Measurements from ENCODE around the gene SESN3. TPM values are rescaled to one million over a fixed set of nuclear protein-coding genes. Genes with fewer than 3 reads are reported as not detected.

Gene SESN3
- total RNA-seq, 1 donor from 2014 or later = 79.7 TPM

GRCh38 chr11:95247883-95248282, 16.9 kb upstream of the SESN3 start:
- Mint-ChIP-seq H3K27ac (no peak overlapping the region), H3K4me3 (ENCODE audit: low read depth) (no peak overlapping the region), H3K27me3 (no peaks in the 10 kb centered on the region), H3K36me3 (ENCODE audit: insufficient read depth) (no peaks in the 10 kb centered on the region), H3K4me1 (ENCODE audit: low read depth) (peaks cover 22% of the 10 kb centered on the region), H3K9me3 (ENCODE audit: low read depth) (no peaks in the 10 kb centered on the region)
- no peak for TF ChIP-seq CTCF (IDR thresholded peaks at IDR 0.05; ENCODE audit: unreplicated experiment)
- no peak for DNase-seq (ENCODE audit: low spot score, unreplicated experiment)

DNA sequence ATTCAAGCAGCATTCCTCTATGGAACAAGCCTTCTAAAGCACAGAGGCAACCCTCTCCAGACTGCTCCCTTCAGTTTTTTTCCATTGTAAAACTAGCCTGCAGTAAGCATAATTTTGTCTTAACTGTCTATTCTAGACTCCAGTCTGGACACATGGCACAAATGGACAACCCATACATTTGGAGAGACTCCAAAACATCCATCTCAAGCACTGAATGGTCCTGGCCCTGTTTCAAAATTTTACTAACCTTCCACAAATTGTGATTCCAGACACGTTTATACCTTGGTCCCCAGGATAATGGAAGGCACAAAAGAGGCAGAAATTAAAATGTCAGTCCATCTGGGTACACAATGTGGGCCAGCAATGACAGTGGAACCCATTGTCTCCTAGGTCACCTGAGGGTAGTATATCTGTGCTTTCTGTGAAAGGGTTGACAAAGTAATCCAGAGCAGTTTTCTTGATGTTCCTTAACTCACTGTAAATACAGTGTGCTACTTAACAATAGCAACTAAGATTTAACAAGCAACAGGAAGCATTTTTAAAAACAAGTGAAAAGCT, 16.2 kb upstream of the SESN3 start:
- TF ChIP-seq CTCF (IDR thresholded peaks at IDR 0.05; ENCODE audit: unreplicated experiment) = no peak
- H3K27me3 Mint-ChIP-seq = no peaks in the 10 kb centered on the region
- no peak for DNase-seq (ENCODE audit: low spot score, unreplicated experiment)
- H3K9me3 Mint-ChIP-seq (ENCODE audit: low read depth) = no peaks in the 10 kb centered on the region
- no peak overlapping the region for H3K4me3 Mint-ChIP-seq (ENCODE audit: low read depth)
- H3K36me3 Mint-ChIP-seq (ENCODE audit: insufficient read depth) = no peaks in the 10 kb centered on the region
- no peak overlapping the region for H3K27ac Mint-ChIP-seq
- peaks cover 21% of the 10 kb centered on the region for H3K4me1 Mint-ChIP-seq (ENCODE audit: low read depth)

- Mint-ChIP-seq H3K4me3 (ENCODE audit: low read depth) (no peak overlapping the region), H3K27ac (no peak overlapping the region), H3K4me1 (ENCODE audit: low read depth) (peaks cover 22% of the 10 kb centered on the region)
Measured at GRCh38 chr11:95245581-95245980, 14.6 kb upstream of the SESN3 start.

GRCh38 chr11:95245038-95245437, 14.0 kb upstream of the SESN3 start:
- no peak overlapping the region for H3K4me3 Mint-ChIP-seq (ENCODE audit: low read depth)
- DNase-seq (ENCODE audit: low spot score, unreplicated experiment) = no peak
- H3K27ac Mint-ChIP-seq = no peak overlapping the region
- no peaks in the 10 kb centered on the region for H3K36me3 Mint-ChIP-seq (ENCODE audit: insufficient read depth)
- peaks cover 22% of the 10 kb centered on the region for H3K4me1 Mint-ChIP-seq (ENCODE audit: low read depth)
- no peaks in the 10 kb centered on the region for H3K27me3 Mint-ChIP-seq
- no peak for TF ChIP-seq CTCF (IDR thresholded peaks at IDR 0.05; ENCODE audit: unreplicated experiment)
- no peaks in the 10 kb centered on the region for H3K9me3 Mint-ChIP-seq (ENCODE audit: low read depth)

More at GRCh38 chr11:95245581-95245980, 14.6 kb upstream of the SESN3 start:
- no peak for DNase-seq (ENCODE audit: low spot score, unreplicated experiment)
- Mint-ChIP-seq H3K36me3 (ENCODE audit: insufficient read depth) (no peaks in the 10 kb centered on the region), H3K27me3 (no peaks in the 10 kb centered on the region), H3K9me3 (ENCODE audit: low read depth) (no peaks in the 10 kb centered on the region)
- no peak for TF ChIP-seq CTCF (IDR thresholded peaks at IDR 0.05; ENCODE audit: unreplicated experiment)

GRCh38 chr11:95243673-95244072, 12.7 kb upstream of the SESN3 start:
- TF ChIP-seq CTCF (IDR thresholded peaks at IDR 0.05; ENCODE audit: unreplicated experiment) = no peak
- Mint-ChIP-seq H3K27ac (no peak overlapping the region), H3K9me3 (ENCODE audit: low read depth) (no peaks in the 10 kb centered on the region), H3K27me3 (no peaks in the 10 kb centered on the region), H3K36me3 (ENCODE audit: insufficient read depth) (no peaks in the 10 kb centered on the region), H3K4me1 (ENCODE audit: low read depth) (peaks cover 18% of the 10 kb centered on the region), H3K4me3 (ENCODE audit: low read depth) (no peak overlapping the region)
- DNase-seq (ENCODE audit: low spot score, unreplicated experiment) = no peak
